HK-2 (cell line): ENCODE results near the gene PCK1.
"Not testable (repeated sequence)": the region's sequence is repeated elsewhere in the genome, so short reads cannot be mapped to it uniquely, and the experiment has no call there.

Source experiments
- DNase-seq: peaks from one replicate; pipeline ENCODE4 v3.0.0-alpha.2; 2018; ENCODE audit not compliant: unreplicated experiment

Gene PCK1

DNA sequence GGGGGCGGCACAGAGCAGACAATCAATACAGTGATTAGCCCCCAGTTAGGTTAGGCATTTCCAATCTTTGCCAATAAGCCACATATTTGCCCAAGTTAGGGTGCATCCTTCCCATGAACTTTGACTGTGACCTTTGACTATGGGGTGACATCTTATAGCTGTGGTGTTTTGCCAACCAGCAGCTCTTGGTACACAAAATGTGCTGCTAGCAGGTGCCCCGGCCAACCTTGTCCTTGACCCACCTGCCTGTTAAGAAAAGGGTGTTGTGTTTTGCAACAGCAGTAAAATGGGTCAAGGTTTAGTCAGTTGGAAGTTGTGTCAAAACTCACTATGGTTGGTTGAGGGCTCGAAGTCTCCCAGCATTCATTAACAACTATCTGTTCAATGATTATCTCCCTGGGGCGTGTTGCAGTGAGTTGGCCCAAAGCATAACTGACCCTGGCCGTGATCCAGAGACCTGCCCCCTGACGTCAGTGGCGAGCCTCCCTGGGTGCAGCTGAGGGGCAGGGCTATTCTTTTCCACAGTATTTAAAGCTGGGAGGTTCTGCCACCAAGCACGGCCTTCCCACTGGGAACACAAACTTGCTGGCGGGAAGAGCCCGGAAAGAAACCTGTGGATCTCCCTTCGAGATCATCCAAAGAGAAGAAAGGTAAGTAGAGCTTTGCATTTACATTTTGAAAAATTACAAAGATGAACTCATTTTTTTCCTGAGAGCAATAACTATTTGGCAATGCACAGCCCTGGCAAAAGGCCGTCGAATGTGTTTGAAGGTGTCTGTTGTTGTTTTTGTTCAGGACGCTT is at the start of gene PCK1:
Gene PCK1 (plus strand): TSS at position 557 of the 802 bp plus-strand sequence. CDS start 302 bp downstream, outside the sequence.
- DNase-seq: peak; percentile 84

DNA sequence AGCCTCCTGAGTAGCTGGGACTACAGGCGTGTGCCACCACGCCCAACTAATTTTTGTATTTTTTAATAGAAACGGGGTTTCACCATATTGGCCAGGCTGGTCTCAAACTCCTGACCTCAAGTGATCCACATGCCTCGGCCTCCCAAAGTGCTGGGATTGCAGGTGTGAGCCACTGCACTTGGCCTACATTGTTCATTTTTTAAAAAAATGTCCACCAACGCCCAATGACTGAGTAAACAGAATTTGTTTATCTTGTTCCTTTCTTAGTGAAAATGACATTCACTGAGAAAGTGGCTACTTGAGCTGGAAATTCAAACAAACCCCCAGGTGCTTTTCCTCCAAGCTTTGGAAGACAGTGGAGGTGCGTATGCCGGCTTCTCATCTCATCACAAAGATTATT is 49.2 kb upstream of the PCK1 start:
- not testable (repeated sequence) for DNase-seq

DNA sequence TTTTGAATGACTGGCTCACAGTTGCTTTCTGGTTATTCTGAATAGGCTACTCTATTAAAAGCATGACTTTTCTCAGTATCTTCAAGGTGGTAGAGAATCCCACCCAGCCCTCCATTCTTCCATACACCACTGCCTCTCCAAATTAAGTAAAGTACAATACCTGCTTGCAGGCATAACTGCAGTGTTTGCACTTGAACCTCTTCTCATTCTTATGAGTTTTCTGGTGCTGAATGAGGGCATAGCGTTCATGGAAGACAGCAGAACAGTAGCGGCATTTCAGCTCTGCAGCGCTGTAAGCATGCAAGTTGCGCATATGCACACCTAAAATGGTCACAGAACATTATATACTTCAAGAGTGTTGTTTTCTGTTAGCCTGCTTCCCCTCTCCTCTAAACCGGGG is 48.5 kb upstream of the PCK1 start:
- DNase-seq: no peak

DNA sequence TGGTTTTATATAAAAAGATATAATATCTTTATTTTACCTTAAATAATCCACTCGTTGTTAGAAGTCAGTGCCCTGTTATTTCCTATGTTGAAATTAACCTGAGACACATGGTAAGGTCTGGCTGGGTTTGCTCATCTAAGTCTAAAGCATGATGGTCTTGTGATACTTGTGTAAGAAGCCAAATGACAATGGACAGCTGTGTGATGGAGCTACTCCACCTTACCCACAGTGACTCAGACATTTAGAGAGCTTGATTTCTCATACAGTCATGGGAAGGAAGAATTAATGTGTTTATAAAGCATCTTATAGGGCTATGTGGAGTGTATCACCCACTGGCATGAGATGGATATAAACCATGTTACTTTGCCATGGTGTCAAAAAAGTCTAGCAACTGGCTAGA is 47.7 kb upstream of the PCK1 start:
- no peak for DNase-seq

DNA sequence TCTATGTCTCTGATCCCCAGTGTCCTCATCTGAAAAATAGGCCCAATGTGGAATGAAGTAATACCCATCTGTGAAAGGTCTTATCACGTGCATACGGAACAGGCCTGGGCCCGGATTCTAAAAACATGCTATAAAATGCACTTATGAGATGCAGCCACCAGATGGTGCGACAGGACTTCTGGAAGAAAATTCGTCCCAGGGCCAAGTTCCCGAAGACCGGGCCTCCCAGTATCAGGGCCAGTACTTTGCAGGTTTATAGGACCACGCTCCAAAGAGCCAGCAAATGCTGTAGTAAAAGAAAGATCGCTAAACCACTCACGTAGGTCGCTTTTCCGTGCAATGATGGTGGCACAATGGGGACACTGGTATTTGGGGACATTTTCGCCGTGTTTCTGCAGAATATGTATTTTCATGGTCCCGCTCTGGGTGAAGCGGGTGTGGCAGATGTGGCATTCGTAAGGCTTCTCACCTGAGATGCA is 46.6 kb upstream of the PCK1 start:
- peak; percentile 51 for DNase-seq

DNA sequence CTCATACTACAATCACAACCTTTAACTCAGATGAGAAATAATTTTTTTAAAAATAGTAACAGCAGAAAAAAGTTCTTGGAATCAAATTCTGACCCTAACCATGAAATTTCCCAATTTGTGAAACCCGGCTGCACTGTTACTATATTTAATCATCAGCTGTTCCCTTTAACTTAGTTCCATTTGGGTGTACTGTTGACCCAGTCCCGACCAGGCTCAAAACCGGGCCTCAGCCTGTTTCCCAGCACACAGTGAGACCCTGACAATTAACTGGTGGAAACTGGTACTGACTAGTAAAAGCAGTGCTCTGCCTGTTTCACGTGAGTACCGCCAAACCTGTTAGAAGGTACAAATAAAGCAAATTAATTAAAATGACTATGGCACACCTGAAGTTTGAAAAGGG is 43.0 kb upstream of the PCK1 start:
- no peak for DNase-seq

DNA sequence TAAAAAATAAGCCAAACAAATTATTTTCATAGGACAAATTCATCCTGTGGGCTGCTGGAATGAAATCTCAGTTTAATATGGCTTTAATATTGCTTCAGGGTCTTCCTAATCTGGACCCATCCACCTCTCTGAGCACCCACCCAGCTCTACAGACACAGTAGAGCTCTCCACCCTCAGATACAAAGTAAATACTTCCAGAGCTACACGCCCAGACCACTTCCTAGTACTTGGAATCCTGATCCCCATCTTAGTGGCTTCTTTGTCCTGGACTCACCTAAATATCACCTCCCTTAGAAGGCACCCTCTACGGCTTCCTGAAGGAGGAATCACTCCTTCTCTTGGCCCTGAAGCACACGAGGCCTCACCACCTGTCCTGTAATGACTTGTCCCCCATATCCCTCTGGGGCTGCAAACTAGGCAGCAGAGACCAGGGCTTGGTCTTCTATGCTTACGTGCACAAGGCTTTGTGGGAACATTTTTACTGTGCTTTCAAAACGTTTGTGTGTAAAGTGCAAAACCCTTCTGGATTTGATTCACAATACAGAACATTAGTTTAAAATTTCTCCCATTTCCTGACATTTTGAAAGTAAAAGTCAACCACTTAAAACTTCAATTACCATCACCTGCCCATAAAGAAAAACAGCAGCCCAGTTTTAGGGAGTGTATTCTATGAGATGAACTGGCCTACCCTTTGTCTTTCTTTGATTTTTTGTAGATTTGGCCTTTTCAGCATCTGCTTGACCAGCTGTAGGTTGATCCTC is 38.4 kb upstream of the PCK1 start:
- no peak for DNase-seq

DNA sequence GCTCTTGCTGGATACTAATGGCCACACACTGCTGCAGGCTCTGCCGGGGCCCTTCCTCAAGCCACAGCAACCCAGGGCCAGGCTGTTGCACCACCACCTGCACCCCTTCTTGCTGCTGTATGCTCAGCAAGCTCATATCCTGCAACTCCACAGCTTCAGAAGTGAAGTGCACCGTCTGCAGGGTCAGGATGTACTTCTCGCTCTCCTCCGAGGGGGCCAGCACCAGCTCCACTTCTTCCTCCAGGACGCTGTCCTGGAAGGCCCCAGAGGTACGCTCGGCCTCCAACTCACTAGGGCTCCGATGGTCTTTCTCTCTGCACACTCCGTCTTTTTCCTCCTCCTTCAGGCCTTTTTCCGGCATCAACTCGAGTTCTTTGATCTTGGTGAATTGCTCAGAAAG is 37.1 kb upstream of the PCK1 start:
- DNase-seq: no peak

DNA sequence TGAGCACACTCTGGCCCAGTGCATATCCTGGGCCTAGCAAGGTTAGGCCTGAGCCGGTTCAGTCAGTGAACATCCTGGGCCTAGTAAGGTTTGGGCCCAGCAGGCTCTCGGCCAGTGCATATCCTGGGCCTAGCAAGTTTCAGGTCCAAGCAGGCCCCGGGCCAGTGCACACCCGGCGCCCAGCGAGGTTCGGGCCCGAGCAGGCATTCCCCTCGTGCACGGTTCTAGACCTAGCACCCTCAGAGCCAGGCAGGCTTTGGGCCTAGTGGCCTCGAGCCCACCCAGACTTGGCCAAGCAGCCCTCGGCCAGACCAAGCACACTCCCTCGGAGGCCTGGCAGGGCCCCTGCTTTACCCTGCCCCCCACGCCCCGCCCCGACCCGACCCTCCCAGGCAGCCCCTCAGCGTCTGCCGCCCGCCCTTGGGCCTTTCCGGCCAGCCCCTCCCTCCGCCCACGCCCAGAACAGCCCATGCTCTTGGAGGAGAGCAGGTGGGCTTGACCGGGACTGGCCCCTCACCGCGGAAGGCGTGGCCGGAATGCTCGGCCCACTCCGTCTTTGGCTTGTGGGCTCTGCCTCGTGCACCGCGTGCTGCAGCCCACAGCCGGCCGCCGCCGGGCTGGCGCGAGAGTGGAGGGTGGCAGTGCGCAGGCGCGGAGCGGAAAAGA is 36.3 kb upstream of the PCK1 start, which contains the start of gene CTCFL:
Gene CTCFL (minus strand): TSS at position 630 of the 666 bp plus-strand sequence. CDS start 935 bp downstream, outside the sequence.
- DNase-seq: no peak

DNA sequence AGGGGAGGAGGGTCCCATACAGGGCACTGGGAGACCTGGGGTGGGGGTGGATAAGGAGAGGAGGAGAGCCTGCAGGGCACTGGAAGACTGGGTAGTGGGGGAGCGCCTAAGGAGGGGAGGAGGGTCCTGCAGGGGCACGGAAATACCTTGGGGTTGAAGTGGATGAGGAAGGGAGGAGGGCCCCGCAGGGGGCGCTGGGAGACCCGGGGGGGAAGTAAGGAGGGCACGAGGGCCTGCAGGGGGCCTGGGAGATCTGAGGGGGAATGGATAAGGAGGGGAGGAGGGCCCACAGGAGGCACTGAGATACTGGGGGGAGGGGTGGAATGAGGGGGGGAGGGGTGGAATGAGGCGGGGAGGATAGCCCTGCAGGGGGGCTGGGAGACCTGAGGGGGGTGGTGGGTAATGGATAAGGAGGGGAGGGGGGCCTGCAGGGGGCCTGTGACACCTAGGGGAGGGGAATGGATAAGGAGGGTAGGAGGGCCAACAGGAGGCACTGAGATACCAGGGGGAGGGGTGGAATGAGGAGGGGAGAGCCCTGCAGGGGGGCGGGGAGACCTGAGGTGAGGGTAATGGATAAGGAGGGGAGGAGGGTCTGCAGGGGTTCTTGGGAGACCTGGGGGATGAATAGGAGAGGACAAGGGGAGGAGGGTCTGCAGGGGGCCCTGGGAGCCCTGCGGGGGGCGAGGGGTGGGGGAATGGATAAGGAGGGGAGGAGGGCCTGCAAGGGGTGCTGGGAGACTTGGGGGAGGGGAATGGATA is 35.4 kb upstream of the PCK1 start:
- no peak for DNase-seq

DNA sequence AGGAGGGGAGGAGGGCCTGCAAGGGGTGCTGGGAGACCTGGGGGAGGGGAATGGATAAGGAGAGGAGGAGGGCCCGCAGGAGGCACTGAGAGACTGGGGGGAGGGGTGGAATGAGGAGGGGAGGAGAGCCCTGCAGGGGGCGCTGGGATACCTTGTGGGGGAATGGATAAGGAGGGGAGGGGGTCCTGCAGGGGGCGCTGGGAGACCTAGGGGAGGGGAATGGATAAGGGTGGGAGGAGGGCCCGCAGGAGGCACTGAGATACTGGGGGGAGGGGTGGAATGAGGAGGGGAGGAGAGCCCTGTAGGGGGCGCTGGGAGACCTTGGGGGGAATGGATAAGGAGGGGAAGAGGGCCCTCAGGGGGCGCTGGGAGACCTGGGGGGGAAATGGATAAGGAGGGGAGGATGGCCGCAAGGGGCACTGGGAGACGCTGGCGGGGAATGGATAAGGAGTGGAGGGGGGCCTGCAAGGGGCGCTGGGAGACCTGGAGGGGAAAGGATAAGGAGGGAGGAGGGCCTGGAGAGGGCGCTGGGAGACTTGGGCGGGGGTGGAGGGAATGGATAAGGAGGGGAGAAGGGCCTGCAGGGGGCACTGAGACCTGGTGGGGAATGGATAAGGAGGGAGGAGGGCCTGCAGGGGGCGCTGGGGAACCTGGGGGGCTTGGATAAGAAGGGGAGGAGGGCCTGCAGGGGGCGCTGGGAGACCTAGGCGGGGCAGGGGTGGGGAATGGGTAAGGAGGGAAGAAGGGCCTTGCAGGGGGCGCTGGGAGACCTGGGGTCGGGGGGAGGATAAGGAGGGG is 34.6 kb upstream of the PCK1 start:
- DNase-seq: no peak

DNA sequence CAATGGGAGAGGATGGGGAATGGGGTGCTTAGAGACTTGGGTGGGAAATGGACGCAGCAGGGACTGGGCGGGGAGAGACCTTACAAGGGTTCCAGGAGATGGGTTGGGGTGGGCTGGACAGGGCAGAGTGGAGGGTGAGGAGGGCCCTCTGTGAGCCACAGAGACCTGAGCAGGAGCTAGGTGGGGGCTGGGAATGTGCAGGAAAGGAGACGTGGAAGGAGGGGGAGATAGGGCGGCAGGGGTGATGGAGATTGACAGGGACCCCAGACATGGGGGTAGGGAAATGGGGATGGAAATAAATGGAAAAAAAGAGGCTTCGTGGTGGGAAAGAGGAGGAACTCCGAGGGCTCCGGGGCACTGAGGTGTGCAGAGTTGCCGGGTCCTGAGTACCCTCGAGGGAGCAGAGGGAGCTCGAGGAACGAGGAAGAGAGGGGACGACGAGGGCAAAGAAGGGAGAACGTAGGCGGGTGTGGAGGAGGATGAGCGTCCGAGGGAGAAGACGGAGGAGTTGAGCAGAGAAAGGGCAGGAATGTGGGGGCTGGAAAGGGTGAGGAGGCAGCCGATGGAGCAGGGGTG is 33.9 kb upstream of the PCK1 start:
- DNase-seq: no peak

DNA sequence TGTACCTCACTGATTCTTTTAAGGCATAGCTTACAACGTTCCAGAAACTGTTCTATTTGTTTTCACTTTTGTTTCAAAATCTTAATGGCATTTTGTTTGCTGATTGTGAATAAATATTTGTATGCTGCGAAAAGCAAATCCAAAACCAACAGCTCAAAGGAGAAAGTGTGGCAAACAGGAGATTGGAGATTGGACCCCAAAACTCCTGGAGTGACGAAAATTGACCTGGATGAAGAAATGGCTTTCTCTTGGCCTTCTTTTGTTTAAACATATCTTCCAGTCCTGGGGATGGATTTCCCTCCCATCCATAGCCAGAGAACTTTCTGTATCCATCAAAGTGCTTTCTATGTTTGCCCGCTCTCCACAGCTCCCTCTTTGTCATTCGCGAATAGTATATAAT is 33.2 kb upstream of the PCK1 start:
- DNase-seq: no peak

DNA sequence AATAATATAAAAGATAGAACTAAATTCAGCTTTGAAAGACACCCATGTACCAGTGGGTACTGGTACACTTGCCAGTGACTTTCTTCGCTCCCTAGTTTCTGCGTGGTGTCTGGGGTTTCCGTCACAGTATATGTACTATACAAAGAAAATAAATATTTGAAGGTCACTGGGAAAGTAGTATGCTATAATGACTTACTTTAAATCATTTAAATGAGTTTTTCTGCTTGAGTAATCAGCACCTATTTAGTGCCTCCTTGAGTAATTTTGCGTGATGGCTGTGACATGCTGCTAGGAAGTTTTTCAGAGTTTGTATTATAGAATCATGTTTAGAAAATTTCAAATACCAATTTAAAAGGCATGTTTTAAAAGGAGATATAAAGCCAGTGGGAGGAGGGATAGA is 32.8 kb upstream of the PCK1 start:
- DNase-seq: no peak

DNA sequence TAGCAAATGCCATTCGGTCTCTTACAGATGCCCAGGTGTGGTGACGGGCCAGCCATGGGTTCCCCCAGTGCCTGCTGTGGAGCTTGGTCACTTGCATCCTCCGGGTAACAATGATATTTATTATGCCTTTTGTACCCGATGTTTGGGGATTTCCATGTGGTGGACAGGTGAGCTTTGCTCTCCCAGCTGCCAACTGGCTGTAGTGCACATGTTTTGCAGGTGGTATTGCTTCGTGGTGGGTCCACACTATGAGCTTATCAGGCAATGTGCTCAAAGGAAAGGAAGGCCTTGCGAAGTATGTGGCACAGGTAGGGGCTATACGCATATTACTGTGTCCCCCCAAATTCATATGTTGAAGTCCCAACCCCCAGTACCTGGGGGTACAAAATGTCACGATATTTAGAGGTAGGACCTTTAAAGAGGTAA is 31.7 kb upstream of the PCK1 start:
- DNase-seq: no peak

DNA sequence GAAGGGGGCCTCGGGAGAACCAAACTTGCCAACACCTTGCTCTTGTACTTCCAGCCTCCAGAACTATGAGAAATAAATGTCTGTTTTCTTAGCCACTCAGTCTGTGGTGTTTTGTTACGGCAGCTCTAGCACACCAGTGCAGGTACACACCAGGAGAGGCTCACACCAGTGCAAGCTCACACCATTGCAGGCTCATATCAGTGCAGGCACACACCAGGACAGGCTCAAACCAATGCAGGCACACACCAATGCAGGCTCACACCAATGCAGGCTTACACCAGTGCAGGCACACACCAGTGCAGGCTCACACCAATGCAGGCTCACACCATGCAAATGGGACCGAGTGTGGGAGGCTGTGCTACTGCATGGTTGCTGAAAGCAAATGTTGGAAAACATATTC is 31.1 kb upstream of the PCK1 start:
- DNase-seq: no peak

DNA sequence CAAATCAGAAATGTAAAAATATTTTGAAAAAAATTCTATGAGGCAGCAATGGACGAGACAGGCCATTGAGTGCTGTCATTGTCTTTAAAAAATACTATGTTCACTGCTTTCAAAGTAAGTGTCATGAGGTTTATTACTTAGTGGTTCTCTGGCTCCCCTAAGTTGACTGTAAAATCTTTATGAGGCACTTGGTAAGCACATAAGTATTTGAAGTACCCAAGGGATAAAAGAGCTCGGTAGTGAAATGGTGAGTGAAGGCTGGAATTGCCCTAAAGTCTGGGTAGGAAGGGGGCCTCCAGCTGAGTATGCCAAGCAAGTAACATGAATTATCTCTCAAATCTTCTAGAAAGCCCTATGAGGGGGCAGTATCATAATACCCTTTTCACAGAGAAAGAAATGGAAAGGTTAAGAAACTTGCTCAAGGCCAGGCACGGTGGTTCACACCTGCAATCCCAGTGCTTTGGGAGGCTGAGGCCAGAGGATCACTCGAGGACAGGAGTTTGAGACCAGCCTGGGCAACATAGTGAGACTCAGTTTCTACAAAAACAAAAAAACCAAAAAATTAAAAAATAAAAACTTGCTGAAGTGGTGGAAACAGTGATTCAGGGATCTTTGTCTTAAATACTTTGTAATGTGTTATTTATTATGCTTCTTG is 30.5 kb upstream of the PCK1 start:
- DNase-seq: no peak

DNA sequence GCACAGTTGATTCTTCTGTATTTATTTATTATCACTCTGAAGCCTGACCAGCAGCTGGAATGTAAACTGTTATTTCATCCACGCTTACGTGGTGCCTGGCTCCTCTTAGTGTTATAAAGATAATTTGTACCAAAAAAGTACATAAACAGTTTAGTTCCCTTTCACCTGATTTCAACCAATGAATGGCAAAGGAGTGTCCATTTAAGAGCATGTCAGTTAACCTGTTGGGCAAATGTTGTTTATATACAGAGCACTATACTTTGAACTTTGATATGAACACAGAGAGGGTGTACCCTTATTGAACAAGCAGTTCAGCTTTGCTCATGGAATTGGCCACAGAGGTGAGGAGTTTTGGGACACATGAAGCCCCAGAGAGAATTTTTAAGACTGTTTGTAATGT is 28.8 kb upstream of the PCK1 start:
- no peak for DNase-seq

DNA sequence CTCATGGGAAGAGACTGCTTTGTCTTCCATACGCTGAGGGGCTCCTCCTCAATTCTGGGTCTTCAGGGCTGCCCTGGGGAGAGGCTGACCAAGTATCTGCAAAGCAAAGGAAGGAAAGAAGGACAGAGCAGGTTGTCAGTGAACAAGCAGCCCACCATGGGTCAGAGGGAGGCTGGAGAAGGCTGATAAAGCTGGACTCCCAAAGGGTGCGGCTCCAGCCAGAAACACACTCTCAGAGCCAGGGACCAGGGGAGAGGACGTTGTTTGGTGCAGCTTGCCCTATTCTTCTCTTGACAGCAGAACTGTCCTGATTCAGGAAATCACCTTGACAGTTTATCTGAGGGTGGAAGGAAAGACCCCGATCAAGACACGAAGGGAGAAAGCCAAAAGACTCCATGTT is 25.6 kb upstream of the PCK1 start:
- DNase-seq: no peak

DNA sequence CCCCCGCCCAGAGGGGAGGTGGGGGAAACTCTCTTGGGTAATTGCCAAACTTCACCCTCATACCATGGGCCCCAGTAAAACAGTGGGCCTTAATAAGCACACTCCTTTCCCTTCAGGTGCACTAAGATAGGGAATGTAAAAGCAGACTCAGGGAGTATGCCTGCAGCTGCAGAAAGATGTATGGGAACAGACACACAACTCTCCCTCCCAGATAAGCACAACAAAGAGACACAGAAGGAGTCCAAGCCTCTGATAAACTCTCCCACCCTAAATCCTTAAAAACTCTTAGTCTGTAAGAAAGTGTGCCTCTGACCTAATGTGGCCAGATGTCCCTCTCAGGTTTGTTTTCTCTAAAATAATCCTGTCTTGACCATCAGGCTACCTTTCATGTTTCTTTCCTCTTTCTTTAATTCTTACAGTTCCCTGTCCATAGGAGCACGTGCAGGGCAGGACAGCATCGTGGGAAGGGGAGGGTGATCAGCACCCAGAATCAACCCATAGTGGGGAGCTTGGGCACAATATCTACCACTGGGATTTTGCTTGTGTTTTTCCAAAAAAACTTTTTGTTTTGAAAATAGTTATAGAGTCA is 24.7 kb upstream of the PCK1 start:
- DNase-seq: no peak
